Prostate gland (tissue), 2 donors: Measurements from ENCODE around the gene SYNPO. TPM values are rescaled to one million over a fixed set of nuclear protein-coding genes. Genes with fewer than 3 reads are reported as not detected.

Experiments
- DNase-seq: peaks from one replicate; pipeline ENCODE4 v3.0.0-alpha.2; 2019; ENCODE audit warnings: low spot score
- H3K27ac ChIP-seq, 2 donors: fragments of 200-600 bp; sonication (generic); 2 replicates each; pipeline ENCODE4 v1.5.1; 2017 to 2019
- H3K27me3 ChIP-seq: fragments of 200-600 bp; sonication (generic); replicated peaks from 2 replicates; pipeline ENCODE4 v1.5.1; 2019; ENCODE audit not compliant: insufficient read depth
- H3K36me3 ChIP-seq, 2 donors: fragments of 200-600 bp; sonication (generic); 1 replicate in 1 of 2; 2 replicates in 1 of 2; pipeline versions ENCODE4 v1.5.1 to v1.8.1; 2017 to 2019
- H3K4me1 ChIP-seq: fragments of 200-600 bp; sonication (generic); replicated peaks from 2 replicates; pipeline ENCODE4 v1.5.1; 2019
- H3K4me3 ChIP-seq, 2 donors: fragments of 200-600 bp; sonication (generic); 2 replicates each; pipeline ENCODE4 v1.5.1; 2017 to 2019
- H3K9me3 ChIP-seq: fragments of 200-600 bp; sonication (generic); 2 replicates; pipeline ENCODE4 v1.5.1; 2017
- CTCF ChIP-seq, 4 experiments: fragments of 200-600 bp in 2 of 4; fragments of 450-650 bp in 2 of 4; sonication (generic) in 2 of 4; IDR thresholded peaks; 1 replicate in 3 of 4; 2 replicates in 1 of 4; pipeline ENCODE4 v1.5.1; 2016 to 2019; ENCODE audit warnings: antibody characterized with exemption in 4 of 4, mild to moderate bottlenecking in 2 of 4, moderate library complexity in 2 of 4
- POLR2A ChIP-seq: fragments of 450-650 bp; IDR thresholded peaks from one replicate; pipeline ENCODE4 v1.6.1; 2016; ENCODE audit warnings: antibody characterized with exemption, mild to moderate bottlenecking
- POLR2AphosphoS5 ChIP-seq: sonication (generic); formaldehyde crosslinking; IDR thresholded peaks from one replicate; pipeline ENCODE4 v1.6.1; 2017; ENCODE audit warnings: antibody characterized with exemption
- whole genome bisulfite sequencing: methylation state at CpG from one replicate; pipeline ENCODE4 v1.1.5; 2018; 5-methylcytosine and 5-hydroxymethylcytosine counted together
- intact Hi-C: fragments of 100-400 bp; cut with DNase I; formaldehyde crosslinking; loops from one replicate; pipeline ENCODE4 v1.14.2; 2022
- total RNA-seq, 2 donors: library from RNA; depleted of rRNA; stranded (reverse); fragments of >200 nt; gene quantifications; one replicate each; pipeline ENCODE4 v1.1.0, GENCODE V29; 2016

SYNPO gene
- total RNA-seq, 2 donors from 2014 or later: 13.7 to 61.0 TPM

- no peaks in the 10 kb centered on the region for H3K27me3 ChIP-seq
- no peak for TF ChIP-seq CTCF (IDR thresholded peaks at IDR 0.05)
- no peak for TF ChIP-seq POLR2AphosphoS5
- TF ChIP-seq POLR2A: no peak
- DNase-seq: no peak
- H3K9me3 ChIP-seq: no peaks in the 10 kb centered on the region
- no peaks in the 10 kb centered on the region for H3K36me3 ChIP-seq
- intact Hi-C loops: no loop called here
- H3K4me1 ChIP-seq: peaks cover 16% of the 10 kb centered on the region
- peak overlapping the region; percentile 73 to 76 for H3K27ac ChIP-seq
- WGBS: 52% methylated on average over 5 of the region's 5 CpGs
- no peak overlapping the region for H3K4me3 ChIP-seq
These were observed 709 bp upstream of the SYNPO start for GRCh38 chr5:150639751-150640150.

- Histone ChIP-seq H3K9me3 (no peaks in the 10 kb centered on the region), H3K27me3 (no peaks in the 10 kb centered on the region), H3K36me3 (no peaks in the 10 kb centered on the region), H3K4me3 (no peak overlapping the region), H3K4me1 (peaks cover 16% of the 10 kb centered on the region), H3K27ac (peak overlapping the region; percentile 73 to 76)
- no peak for DNase-seq
- intact Hi-C loops: no loop called here
- WGBS: 75% methylated on average over 9 of the region's 9 CpGs
- TF ChIP-seq POLR2A (no peak), CTCF (IDR thresholded peaks at IDR 0.05) (no peak), POLR2AphosphoS5 (no peak)
These were observed 628 bp downstream of the SYNPO start for GRCh38 chr5:150641006-150641570.

GRCh38 chr5:150641824-150642566 is 1.5 kb downstream of the SYNPO start:
- Histone ChIP-seq H3K4me1 (peaks cover 16% of the 10 kb centered on the region), H3K27ac (peak overlapping the region; percentile 73 to 76), H3K4me3 (no peak overlapping the region), H3K36me3 (no peaks in the 10 kb centered on the region), H3K9me3 (no peaks in the 10 kb centered on the region), H3K27me3 (no peaks in the 10 kb centered on the region)
- 78% methylated on average over 5 of the region's 5 CpGs for WGBS
- intact Hi-C loops: no loop called here
- TF ChIP-seq POLR2AphosphoS5: no peak
- no peak for TF ChIP-seq POLR2A
- TF ChIP-seq CTCF (IDR thresholded peaks at IDR 0.05): no peak
- no peak for DNase-seq

GRCh38 chr5:150642567-150642927 is 2.1 kb downstream of the SYNPO start:
- WGBS: 15% methylated on average over 5 of the region's 5 CpGs
- H3K36me3 ChIP-seq: no peaks in the 10 kb centered on the region
- H3K9me3 ChIP-seq: no peaks in the 10 kb centered on the region
- peak overlapping the region; percentile 73 to 76 for H3K27ac ChIP-seq
- H3K27me3 ChIP-seq: no peaks in the 10 kb centered on the region
- peak; percentile 55 for DNase-seq
- peaks cover 15% of the 10 kb centered on the region for H3K4me1 ChIP-seq
- H3K4me3 ChIP-seq: no peak overlapping the region
- intact Hi-C loops: no loop called here
- peak; percentile 20 for TF ChIP-seq POLR2AphosphoS5
- no peak for TF ChIP-seq CTCF (IDR thresholded peaks at IDR 0.05)
- TF ChIP-seq POLR2A: no peak
